Measurements from ENCODE around the gene VEPH1.

Gene VEPH1

GRCh38 chr3:157495846-157496245, 7.4 kb downstream of the VEPH1 start:
- Histone ChIP-seq H3K27me3 (ENCODE audit: control insufficient read depth, insufficient read depth, low read length) (no peaks in the 10 kb centered on the region), H3K36me3 (ENCODE audit: control insufficient read depth, low read depth, low read length) (no peaks in the 10 kb centered on the region), H3K4me3 (ENCODE audit: low read length) (no peak overlapping the region), H3K9me3 (ENCODE audit: control insufficient read depth, low read depth, low read length) (no peaks in the 10 kb centered on the region), H3K9ac (ENCODE audit: low read length) (no peak overlapping the region), H3K27ac (ENCODE audit: low read length) (no peak overlapping the region), H3K4me1 (ENCODE audit: control insufficient read depth, low read depth, low read length) (peaks cover 32% of the 10 kb centered on the region)

GRCh38 chr3:157494581-157495281, 8.5 kb downstream of the VEPH1 start:
- no peaks in the 10 kb centered on the region for H3K36me3 ChIP-seq (ENCODE audit: control insufficient read depth, low read depth, low read length)
- no peaks in the 10 kb centered on the region for H3K27me3 ChIP-seq (ENCODE audit: control insufficient read depth, insufficient read depth, low read length)
- H3K9me3 ChIP-seq (ENCODE audit: control insufficient read depth, low read depth, low read length), result no peaks in the 10 kb centered on the region
- no peak overlapping the region for H3K27ac ChIP-seq (ENCODE audit: low read length)
- H3K9ac ChIP-seq (ENCODE audit: low read length), result no peak overlapping the region
- peaks cover 23% of the 10 kb centered on the region for H3K4me1 ChIP-seq (ENCODE audit: control insufficient read depth, low read depth, low read length)
- no peak overlapping the region for H3K4me3 ChIP-seq (ENCODE audit: low read length)

DNA sequence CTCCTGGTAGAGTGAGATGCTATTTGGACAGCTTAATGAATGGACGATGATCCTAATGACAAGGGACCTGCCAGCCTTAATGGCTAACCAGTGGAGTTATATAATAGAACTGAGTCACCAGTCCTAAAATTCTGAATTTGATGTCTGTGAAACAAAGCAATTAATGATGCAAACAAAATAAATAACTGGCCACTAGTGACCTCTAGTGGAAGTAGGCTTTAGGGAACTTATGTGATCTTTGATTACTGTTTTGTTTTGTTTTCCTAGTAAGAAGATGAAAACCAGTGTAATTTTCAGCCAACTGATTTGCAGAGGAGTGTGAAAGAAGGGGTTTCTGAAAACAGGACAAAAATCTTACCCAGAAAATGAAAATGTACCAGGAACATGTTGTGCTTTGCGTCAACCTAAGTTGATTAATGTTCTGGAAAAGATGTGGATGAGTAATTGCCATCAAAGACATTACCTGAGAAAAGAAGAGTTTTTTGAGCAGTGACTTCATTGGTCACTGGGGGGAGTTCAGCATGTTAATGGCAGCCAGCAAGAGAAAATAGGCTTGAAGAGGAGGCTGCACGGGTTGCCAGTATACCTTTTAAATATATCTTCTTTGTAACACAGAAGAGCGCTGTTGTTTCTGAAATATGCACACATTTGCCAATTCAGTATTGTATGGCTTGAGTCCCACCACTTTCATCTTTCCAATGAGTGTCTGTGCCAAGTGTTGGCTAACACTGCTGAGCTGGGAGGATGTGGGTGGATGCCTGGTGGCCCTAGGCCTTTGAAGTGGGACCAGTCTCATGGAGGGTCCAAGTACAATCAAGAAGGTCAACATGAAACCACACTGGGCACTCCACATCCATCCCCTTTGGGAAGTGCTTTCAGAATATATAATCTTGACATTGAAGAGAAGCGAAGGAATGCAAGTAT, 9.3 kb downstream of the VEPH1 start:
- Histone ChIP-seq H3K4me3 (ENCODE audit: low read length) (no peak overlapping the region), H3K9ac (ENCODE audit: low read length) (no peak overlapping the region), H3K9me3 (ENCODE audit: control insufficient read depth, low read depth, low read length) (no peaks in the 10 kb centered on the region), H3K36me3 (ENCODE audit: control insufficient read depth, low read depth, low read length) (no peaks in the 10 kb centered on the region), H3K27me3 (ENCODE audit: control insufficient read depth, insufficient read depth, low read length) (no peaks in the 10 kb centered on the region), H3K4me1 (ENCODE audit: control insufficient read depth, low read depth, low read length) (peaks cover 15% of the 10 kb centered on the region), H3K27ac (ENCODE audit: low read length) (no peak overlapping the region)

- Histone ChIP-seq H3K27me3 (ENCODE audit: control insufficient read depth, insufficient read depth, low read length) (no peaks in the 10 kb centered on the region), H3K36me3 (ENCODE audit: control insufficient read depth, low read depth, low read length) (no peaks in the 10 kb centered on the region), H3K9me3 (ENCODE audit: control insufficient read depth, low read depth, low read length) (no peaks in the 10 kb centered on the region), H3K4me1 (ENCODE audit: control insufficient read depth, low read depth, low read length) (peaks cover 1% of the 10 kb centered on the region), H3K4me3 (ENCODE audit: low read length) (no peak overlapping the region), H3K27ac (ENCODE audit: low read length) (no peak overlapping the region), H3K9ac (ENCODE audit: low read length) (no peak overlapping the region)
These were observed 12.1 kb downstream of the VEPH1 start for GRCh38 chr3:157491136-157491535.

DNA sequence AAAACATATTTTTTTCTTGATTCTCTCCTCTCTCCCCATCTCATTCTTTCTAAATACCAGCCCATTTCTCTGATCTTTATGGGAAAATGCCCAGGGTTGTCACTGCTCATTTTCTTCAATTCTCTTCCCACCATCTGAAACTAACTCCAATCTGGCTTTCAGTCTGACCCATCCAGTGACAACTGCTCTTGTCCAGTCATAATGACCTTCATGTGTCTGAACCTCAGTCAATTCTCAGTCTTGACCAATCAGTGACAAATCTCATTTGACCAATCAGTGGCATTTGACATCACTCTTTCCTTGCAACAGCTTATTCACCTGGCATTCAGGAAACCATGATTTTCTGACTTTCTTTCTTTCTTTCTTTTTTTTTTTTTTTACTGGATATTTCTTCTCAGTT, 15.1 kb downstream of the VEPH1 start:
- Histone ChIP-seq H3K4me3 (ENCODE audit: low read length) (no peak overlapping the region), H3K9me3 (ENCODE audit: control insufficient read depth, low read depth, low read length) (no peaks in the 10 kb centered on the region), H3K27ac (ENCODE audit: low read length) (no peak overlapping the region), H3K27me3 (ENCODE audit: control insufficient read depth, insufficient read depth, low read length) (no peaks in the 10 kb centered on the region), H3K9ac (ENCODE audit: low read length) (no peak overlapping the region), H3K4me1 (ENCODE audit: control insufficient read depth, low read depth, low read length) (no peaks in the 10 kb centered on the region), H3K36me3 (ENCODE audit: control insufficient read depth, low read depth, low read length) (no peaks in the 10 kb centered on the region)

DNA sequence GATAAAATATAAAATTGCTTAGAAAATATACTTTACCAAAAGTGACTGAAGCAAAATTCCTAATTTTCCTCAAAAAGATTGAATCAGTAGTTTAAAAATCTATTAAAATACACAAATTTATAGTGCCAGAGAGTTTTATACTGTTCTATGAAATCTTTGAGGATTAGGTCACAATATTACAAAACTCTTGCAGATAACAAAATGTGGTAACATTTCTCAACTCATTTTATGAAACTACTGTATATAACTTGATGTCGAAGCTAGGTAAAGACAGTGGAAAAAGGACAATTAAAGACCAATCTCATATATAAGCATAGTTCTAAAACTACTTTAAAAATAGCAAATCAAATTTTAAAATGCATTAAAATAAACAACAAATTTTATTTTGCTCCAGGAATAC, 15.9 kb downstream of the VEPH1 start:
- no peaks in the 10 kb centered on the region for H3K27me3 ChIP-seq (ENCODE audit: control insufficient read depth, insufficient read depth, low read length)
- no peak overlapping the region for H3K27ac ChIP-seq (ENCODE audit: low read length)
- H3K9me3 ChIP-seq (ENCODE audit: control insufficient read depth, low read depth, low read length), result no peaks in the 10 kb centered on the region
- H3K4me3 ChIP-seq (ENCODE audit: low read length), result no peak overlapping the region
- no peak overlapping the region for H3K9ac ChIP-seq (ENCODE audit: low read length)
- H3K36me3 ChIP-seq (ENCODE audit: control insufficient read depth, low read depth, low read length), result no peaks in the 10 kb centered on the region
- no peaks in the 10 kb centered on the region for H3K4me1 ChIP-seq (ENCODE audit: control insufficient read depth, low read depth, low read length)

DNA sequence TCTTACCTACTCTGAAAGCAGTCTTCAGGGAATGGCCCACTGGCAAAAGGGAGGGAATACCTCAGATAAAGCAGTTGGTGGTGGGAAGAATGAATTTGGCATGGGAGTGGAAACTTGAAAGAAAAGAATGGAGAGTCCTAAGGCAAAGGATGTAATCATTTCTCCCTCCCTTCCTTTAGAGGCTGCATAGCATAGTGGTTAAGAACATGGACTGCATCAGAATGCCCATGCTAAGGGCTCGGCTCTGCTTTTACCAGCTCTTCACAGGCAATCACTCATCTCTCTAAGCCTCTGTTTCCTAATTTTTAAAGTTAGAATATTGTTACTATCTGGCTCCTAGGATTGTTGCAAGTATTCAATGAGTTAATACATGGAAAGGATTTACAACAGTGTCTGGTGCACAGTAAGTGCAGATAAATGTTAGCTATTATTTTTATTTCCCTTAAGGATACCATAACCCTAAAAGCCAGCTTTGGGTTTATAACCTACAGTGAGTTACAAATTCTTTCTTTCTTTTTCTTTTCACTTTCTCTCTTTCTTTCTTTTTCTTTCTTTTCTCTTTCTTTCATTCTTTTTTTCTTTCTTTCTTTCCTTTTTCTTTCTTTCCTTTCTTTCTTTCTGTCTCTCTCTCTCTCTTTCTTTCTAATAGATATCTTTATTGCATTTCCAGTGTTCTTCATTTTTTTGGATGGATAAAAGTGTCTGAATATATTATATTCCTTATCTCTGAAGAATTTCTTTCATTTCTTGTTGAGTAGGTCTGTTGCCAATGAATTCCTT, 23.6 kb downstream of the VEPH1 start:
- H3K27ac ChIP-seq (ENCODE audit: low read length), result no peak overlapping the region
- no peaks in the 10 kb centered on the region for H3K27me3 ChIP-seq (ENCODE audit: control insufficient read depth, insufficient read depth, low read length)
- H3K9me3 ChIP-seq (ENCODE audit: control insufficient read depth, low read depth, low read length), result no peaks in the 10 kb centered on the region
- no peak overlapping the region for H3K4me3 ChIP-seq (ENCODE audit: low read length)
- no peaks in the 10 kb centered on the region for H3K4me1 ChIP-seq (ENCODE audit: control insufficient read depth, low read depth, low read length)
- no peak overlapping the region for H3K9ac ChIP-seq (ENCODE audit: low read length)
- no peaks in the 10 kb centered on the region for H3K36me3 ChIP-seq (ENCODE audit: control insufficient read depth, low read depth, low read length)

DNA sequence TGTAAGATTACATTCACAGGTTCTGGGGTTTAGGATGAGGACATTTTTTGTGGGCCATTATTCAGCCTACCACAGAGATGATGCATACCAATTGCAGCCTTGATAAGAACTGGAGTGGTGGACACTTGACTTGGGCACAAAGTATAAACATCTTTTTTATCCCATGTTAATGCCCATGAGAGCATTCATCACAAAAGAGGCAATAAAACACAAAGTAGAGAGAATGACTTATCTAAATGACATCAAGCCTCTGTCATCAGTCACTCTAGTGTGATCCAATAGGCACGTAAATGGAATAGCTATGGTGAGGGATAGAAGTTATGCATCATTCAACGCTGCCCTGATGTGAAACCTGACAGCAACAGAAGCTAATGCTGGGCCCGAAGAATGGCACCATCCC, 25.8 kb downstream of the VEPH1 start:
- Histone ChIP-seq H3K9me3 (ENCODE audit: control insufficient read depth, low read depth, low read length) (no peaks in the 10 kb centered on the region), H3K4me1 (ENCODE audit: control insufficient read depth, low read depth, low read length) (no peaks in the 10 kb centered on the region), H3K9ac (ENCODE audit: low read length) (no peak overlapping the region), H3K27me3 (ENCODE audit: control insufficient read depth, insufficient read depth, low read length) (no peaks in the 10 kb centered on the region), H3K27ac (ENCODE audit: low read length) (no peak overlapping the region), H3K4me3 (ENCODE audit: low read length) (no peak overlapping the region), H3K36me3 (ENCODE audit: control insufficient read depth, low read depth, low read length) (no peaks in the 10 kb centered on the region)

DNA sequence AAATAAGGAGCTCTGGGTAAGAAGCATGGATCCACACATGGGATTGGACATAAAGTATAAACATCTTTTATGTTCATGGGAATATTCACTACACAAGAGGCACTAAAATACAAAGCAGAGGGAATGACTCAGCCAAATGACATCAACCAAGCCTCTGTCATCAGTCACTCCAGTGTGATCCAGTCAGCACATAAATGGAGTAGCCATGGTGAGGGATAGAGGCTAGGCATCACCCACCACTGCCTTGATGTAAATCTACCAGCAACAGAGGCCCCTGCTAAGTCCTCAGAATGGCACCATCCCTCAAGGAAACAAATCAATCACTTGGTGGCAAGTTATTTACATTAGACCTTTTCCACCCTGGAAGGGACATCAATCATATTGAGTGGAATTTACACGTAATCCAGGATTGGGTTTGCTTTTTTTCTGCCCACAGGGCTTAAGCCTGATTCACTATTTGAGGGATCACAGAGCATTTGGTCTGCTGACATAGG, 27.2 kb downstream of the VEPH1 start:
- H3K4me3 ChIP-seq (ENCODE audit: low read length), result no peak overlapping the region
- no peaks in the 10 kb centered on the region for H3K4me1 ChIP-seq (ENCODE audit: control insufficient read depth, low read depth, low read length)
- H3K27ac ChIP-seq (ENCODE audit: low read length), result no peak overlapping the region
- H3K9me3 ChIP-seq (ENCODE audit: control insufficient read depth, low read depth, low read length), result no peaks in the 10 kb centered on the region
- H3K36me3 ChIP-seq (ENCODE audit: control insufficient read depth, low read depth, low read length), result no peaks in the 10 kb centered on the region
- no peaks in the 10 kb centered on the region for H3K27me3 ChIP-seq (ENCODE audit: control insufficient read depth, insufficient read depth, low read length)
- H3K9ac ChIP-seq (ENCODE audit: low read length), result no peak overlapping the region

DNA sequence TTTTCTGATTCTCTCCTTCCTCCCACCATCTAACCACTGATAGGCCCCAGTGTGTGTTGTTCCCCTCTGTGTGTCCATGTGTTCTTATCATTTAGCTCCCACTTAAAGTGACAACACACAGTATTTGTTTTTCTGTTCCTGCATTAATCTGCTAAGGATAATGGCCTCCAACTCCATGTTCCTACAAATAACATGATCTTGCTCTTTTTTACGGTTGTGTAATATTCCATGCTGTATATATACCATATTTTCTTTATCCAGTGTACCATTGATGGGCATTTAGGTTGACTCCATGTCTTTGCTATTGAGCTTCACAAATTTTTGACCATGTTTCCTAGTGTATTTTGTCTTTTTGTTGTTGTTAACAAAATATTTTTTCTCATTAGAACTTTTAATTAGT, 30.6 kb downstream of the VEPH1 start:
- no peak overlapping the region for H3K4me3 ChIP-seq (ENCODE audit: low read length)
- no peak overlapping the region for H3K9ac ChIP-seq (ENCODE audit: low read length)
- H3K4me1 ChIP-seq (ENCODE audit: control insufficient read depth, low read depth, low read length), result no peaks in the 10 kb centered on the region
- no peaks in the 10 kb centered on the region for H3K9me3 ChIP-seq (ENCODE audit: control insufficient read depth, low read depth, low read length)
- no peaks in the 10 kb centered on the region for H3K36me3 ChIP-seq (ENCODE audit: control insufficient read depth, low read depth, low read length)
- H3K27me3 ChIP-seq (ENCODE audit: control insufficient read depth, insufficient read depth, low read length), result no peaks in the 10 kb centered on the region
- no peak overlapping the region for H3K27ac ChIP-seq (ENCODE audit: low read length)

DNA sequence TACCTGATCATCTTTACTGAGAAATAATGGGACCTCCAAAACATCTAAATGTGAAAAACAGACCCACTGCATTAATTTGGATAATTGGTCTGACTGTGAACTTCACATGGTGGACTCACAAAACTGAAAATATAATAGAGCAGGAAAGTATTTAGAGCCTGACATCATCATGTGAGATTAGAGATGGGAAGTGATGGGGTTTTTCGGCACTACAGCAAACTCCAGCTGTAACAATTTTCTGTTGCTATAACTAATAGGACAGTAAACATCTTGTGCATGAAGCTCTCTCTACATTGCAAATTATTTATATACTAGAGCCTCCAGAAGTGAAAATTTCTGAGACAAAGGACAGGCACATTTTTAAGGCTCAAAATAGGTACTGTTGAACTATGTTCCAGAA, 32.2 kb downstream of the VEPH1 start:
- no peaks in the 10 kb centered on the region for H3K27me3 ChIP-seq (ENCODE audit: control insufficient read depth, insufficient read depth, low read length)
- H3K4me3 ChIP-seq (ENCODE audit: low read length), result no peak overlapping the region
- no peaks in the 10 kb centered on the region for H3K36me3 ChIP-seq (ENCODE audit: control insufficient read depth, low read depth, low read length)
- H3K27ac ChIP-seq (ENCODE audit: low read length), result no peak overlapping the region
- no peaks in the 10 kb centered on the region for H3K9me3 ChIP-seq (ENCODE audit: control insufficient read depth, low read depth, low read length)
- no peaks in the 10 kb centered on the region for H3K4me1 ChIP-seq (ENCODE audit: control insufficient read depth, low read depth, low read length)
- no peak overlapping the region for H3K9ac ChIP-seq (ENCODE audit: low read length)

Measured in iPS-18a (cell line).